Neutrophil (primary cell): ENCODE results near the gene IFIH1.

Source experiments
- H3K27ac ChIP-seq: fragments of 200-600 bp; sonication (generic); 2 replicates; pipeline ENCODE4 v1.5.1; 2016; ENCODE audit warnings: mild to moderate bottlenecking, moderate library complexity
- H3K27me3 ChIP-seq: fragments of 200-600 bp; sonication (generic); 2 replicates; pipeline ENCODE4 v1.6.0; 2016; ENCODE audit warnings: mild to moderate bottlenecking
- H3K36me3 ChIP-seq: fragments of 200-600 bp; sonication (generic); 2 replicates; pipeline ENCODE4 v1.5.1; 2017
- H3K4me1 ChIP-seq, 2 experiments: fragments of 200-600 bp in 1 of 2; sonication (generic) in 1 of 2; 1 replicate in 1 of 2; 2 replicates in 1 of 2; pipeline versions ENCODE4 v1.5.1 to v1.6.1; 2013 to 2016; ENCODE audit warnings: low read depth in 1 of 2, low read length in 1 of 2, mild to moderate bottlenecking in 1 of 2, moderate library complexity in 1 of 2; ENCODE audit not compliant: control insufficient read depth in 1 of 2, insufficient read depth in 1 of 2
- H3K4me3 ChIP-seq, 2 experiments: fragments of 200-600 bp in 1 of 2; sonication (generic) in 1 of 2; 1 replicate in 1 of 2; 2 replicates in 1 of 2; pipeline ENCODE4 v1.5.1; 2013 to 2016; ENCODE audit warnings: low read depth in 1 of 2, low read length in 1 of 2, mild to moderate bottlenecking in 1 of 2, moderate library complexity in 1 of 2
- H3K9me3 ChIP-seq: fragments of 200-600 bp; sonication (generic); 2 replicates; pipeline ENCODE4 v1.5.1; 2016
- TF ChIP-seq, protein P1 (sequence below): fragments of 200-600 bp; sonication (generic); IDR thresholded peaks from 2 replicates; pipeline ENCODE4 v1.5.1; 2016; ENCODE audit warnings: antibody characterized with exemption

The IFIH1 gene

DNA sequence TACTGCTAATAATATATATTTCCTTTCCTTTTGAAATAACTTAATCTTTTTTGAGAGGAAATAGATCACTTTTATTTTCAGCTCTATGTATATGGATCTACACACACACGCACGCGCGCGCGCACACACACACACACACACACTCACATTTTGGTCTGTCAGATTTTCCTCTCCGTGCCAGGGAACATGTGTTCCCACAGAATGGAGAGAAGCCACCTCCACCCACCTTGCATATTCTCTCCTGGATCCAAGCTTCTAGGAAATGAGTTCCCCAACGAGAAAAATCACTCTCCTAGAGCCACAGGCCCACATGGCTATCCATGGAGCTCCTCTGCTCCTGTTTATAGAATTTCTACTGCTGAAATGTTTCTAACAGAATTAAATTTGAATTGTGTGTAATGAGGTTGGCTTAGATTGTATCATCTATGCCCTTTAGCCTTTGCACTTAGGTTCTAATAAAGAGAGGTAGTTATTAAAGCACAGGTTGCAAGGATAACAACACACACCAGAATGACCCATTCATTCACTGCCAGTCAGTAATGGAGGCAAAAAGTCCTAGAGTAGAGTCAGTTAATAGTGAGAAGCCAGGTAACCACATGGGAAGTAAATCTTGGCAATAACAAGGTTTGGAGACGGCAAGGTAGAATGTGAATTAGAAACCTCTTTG is 19.7 kb downstream of the IFIH1 start:
- H3K36me3 ChIP-seq = no peaks in the 10 kb centered on the region
- no peak overlapping the region for H3K4me3 ChIP-seq
- H3K4me1 ChIP-seq = peaks cover 6 to 13% of the 10 kb centered on the region in 2 experiments
- no peak overlapping the region for H3K27ac ChIP-seq
- TF ChIP-seq, protein P1, sequence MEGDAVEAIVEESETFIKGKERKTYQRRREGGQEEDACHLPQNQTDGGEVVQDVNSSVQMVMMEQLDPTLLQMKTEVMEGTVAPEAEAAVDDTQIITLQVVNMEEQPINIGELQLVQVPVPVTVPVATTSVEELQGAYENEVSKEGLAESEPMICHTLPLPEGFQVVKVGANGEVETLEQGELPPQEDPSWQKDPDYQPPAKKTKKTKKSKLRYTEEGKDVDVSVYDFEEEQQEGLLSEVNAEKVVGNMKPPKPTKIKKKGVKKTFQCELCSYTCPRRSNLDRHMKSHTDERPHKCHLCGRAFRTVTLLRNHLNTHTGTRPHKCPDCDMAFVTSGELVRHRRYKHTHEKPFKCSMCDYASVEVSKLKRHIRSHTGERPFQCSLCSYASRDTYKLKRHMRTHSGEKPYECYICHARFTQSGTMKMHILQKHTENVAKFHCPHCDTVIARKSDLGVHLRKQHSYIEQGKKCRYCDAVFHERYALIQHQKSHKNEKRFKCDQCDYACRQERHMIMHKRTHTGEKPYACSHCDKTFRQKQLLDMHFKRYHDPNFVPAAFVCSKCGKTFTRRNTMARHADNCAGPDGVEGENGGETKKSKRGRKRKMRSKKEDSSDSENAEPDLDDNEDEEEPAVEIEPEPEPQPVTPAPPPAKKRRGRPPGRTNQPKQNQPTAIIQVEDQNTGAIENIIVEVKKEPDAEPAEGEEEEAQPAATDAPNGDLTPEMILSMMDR = no peak
- H3K27me3 ChIP-seq = no peaks in the 10 kb centered on the region
- H3K9me3 ChIP-seq = no peaks in the 10 kb centered on the region

DNA sequence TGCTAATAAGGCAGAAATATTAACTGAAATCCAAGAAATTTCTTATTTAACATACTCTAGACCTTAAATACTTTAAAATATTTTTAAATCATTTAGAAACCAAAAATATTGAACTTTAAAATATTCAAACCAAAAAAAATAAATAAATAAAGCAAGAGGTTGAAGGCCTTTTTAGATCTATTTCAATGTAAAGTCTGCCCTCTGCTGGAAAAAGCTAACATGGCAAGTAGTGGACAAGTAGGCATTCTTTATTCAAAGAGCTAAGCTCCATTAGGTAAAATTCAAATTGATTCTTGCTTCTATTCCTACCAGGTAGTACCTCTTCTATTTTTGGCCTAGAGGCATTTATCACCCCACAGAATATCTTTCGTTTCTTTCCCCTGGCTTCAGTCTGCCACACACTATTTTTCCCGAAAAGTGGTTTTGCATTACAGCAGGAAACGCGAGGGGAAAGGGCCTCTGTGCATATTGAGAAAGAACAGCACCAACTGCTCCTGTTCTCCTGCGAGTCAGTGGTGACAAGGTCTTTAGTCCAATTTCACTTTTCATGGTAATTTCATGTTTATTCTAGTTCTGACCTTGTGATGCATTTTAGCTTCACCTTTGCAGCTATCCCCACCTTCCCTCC is 20.4 kb downstream of the IFIH1 start:
- H3K4me1 ChIP-seq = peaks cover 13% of the 10 kb centered on the region in 2 experiments
- H3K36me3 ChIP-seq = no peaks in the 10 kb centered on the region
- no peak overlapping the region for H3K27ac ChIP-seq
- H3K4me3 ChIP-seq = peak overlapping the region in 1 of 2 experiments; percentile 18
- no peaks in the 10 kb centered on the region for H3K9me3 ChIP-seq
- TF ChIP-seq, protein P1 = peak; percentile 80
- H3K27me3 ChIP-seq = no peaks in the 10 kb centered on the region

DNA sequence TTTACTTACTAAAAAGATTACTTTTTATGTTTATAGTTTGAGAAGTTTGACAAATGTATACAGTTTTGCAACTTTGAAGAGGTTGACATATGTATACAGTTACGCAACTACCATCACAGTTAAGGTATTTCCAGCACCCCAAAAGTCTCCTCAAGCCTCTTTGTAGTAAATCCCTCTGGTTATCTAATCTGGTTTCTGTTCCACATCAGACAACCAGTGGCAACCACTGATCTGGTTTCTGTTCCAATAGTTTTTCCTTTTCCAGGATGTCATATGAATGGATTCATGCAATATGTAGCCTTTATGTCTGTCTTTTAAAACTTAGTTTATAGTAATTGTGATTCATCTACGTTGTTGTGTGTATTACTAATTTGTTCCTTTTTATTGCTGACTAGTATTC is 23.5 kb downstream of the IFIH1 start:
- TF ChIP-seq, protein P1 = no peak
- H3K27me3 ChIP-seq = no peaks in the 10 kb centered on the region

DNA sequence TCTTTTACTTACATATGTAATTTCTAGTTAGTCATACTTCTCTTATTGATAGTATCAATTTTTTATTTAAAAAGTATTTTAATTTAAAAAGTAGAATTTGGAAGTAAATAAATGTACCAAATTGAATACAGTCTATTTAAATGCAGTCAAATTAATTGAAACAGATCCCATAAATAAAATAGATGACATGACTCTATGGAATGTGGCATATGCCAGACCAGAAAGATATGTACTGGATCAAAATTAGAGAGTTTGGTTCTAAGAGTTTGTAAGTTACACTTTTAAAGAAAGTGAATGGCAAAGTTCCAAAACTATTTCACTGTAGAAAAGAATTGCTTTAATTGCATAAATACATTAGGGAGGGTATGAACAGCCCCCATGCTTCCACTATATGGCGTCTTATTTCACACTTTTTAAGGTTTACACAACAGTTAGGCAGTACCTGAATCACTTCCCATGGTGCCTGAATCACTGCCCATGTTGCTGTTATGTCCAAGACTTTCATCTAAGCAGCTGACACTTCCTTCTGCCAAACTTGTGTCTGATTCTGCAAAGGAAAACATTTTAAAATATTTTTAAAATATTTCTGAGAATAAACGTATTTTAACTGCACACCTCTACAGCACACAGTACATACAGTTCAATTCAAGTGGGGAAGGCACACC is 25.2 kb downstream of the IFIH1 start:
- Histone ChIP-seq H3K9me3 (no peaks in the 10 kb centered on the region), H3K27me3 (no peaks in the 10 kb centered on the region), H3K4me1 (peaks cover 4 to 14% of the 10 kb centered on the region in 2 experiments), H3K4me3 (no peak overlapping the region), H3K36me3 (no peaks in the 10 kb centered on the region), H3K27ac (no peak overlapping the region)
- TF ChIP-seq, protein P1 = no peak

More for the DNA sequence above, 23.5 kb downstream of the IFIH1 start:
- Histone ChIP-seq H3K4me3 (no peak overlapping the region), H3K4me1 (peaks cover 9 to 13% of the 10 kb centered on the region in 2 experiments), H3K27ac (no peak overlapping the region), H3K9me3 (no peaks in the 10 kb centered on the region), H3K36me3 (no peaks in the 10 kb centered on the region)

DNA sequence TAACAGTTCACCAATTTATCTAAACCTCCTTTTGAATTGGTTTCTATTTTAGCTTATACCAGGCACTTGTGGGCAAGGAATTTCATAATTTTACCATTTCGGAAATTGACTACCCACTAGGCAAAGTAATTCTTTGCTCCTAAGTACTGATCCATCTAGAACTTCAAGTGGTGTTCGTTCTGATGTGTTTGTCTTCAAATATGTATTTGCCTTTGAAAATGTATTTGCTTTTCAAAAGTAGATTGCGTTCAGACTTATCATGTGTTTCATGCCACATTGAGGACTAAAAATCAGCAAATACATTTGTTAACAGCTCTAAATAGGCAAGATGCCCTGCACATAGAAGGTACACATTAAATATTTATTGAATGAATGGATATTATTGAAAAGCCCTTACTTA is 26.7 kb downstream of the IFIH1 start:
- Histone ChIP-seq H3K27ac (no peak overlapping the region), H3K9me3 (no peaks in the 10 kb centered on the region), H3K27me3 (no peaks in the 10 kb centered on the region), H3K36me3 (no peaks in the 10 kb centered on the region), H3K4me1 (peaks cover 0 to 10% of the 10 kb centered on the region in 2 experiments), H3K4me3 (no peak overlapping the region)
- TF ChIP-seq, protein P1 = no peak
